ENCODE results near the gene ASB8.

- TF ChIP-seq, protein P1, sequence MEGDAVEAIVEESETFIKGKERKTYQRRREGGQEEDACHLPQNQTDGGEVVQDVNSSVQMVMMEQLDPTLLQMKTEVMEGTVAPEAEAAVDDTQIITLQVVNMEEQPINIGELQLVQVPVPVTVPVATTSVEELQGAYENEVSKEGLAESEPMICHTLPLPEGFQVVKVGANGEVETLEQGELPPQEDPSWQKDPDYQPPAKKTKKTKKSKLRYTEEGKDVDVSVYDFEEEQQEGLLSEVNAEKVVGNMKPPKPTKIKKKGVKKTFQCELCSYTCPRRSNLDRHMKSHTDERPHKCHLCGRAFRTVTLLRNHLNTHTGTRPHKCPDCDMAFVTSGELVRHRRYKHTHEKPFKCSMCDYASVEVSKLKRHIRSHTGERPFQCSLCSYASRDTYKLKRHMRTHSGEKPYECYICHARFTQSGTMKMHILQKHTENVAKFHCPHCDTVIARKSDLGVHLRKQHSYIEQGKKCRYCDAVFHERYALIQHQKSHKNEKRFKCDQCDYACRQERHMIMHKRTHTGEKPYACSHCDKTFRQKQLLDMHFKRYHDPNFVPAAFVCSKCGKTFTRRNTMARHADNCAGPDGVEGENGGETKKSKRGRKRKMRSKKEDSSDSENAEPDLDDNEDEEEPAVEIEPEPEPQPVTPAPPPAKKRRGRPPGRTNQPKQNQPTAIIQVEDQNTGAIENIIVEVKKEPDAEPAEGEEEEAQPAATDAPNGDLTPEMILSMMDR (IDR thresholded peaks at IDR 0.05 in 4 of 5, conservative IDR thresholded peaks at IDR 0.05 in 1 of 5) = no peak
- TF ChIP-seq POLR2A (IDR thresholded peaks at IDR 0.05) = no peak
Observed at GRCh38 chr12:48182631-48183030, 25.3 kb upstream of the ASB8 start.

All from gastrocnemius medialis (tissue), 4 donors.